WTC11 (cell line): ENCODE data around the gene PMIS2. TPM values are rescaled to one million over a fixed set of nuclear protein-coding genes. Genes with fewer than 3 reads are reported as not detected.

ENCODE experiments used
- ATAC-seq: fragments of 200-7000 bp; cut with Tn5 transposase; 2 replicates; pipeline ENCODE4 v1.10.0; 2021; ENCODE audit warnings: mild to moderate bottlenecking, moderate library complexity
- CTCF ChIA-PET: fragments of 300-600 bp; sonication (Branson Sonifier 250); formaldehyde crosslinking; loops from one replicate; lab custom pipeline; 2021; ENCODE audit warnings: antibody characterized with exemption; lab: Charles Lee
- POLR2A ChIA-PET: fragments of 350-600 bp; sonication (Branson Sonifier 250); formaldehyde crosslinking; loops from one replicate; lab custom pipeline; 2021; ENCODE audit warnings: antibody characterized with exemption; lab: Charles Lee
- DNase-seq: peaks from one replicate; pipeline ENCODE4 v3.0.0; 2021; ENCODE audit warnings: low spot score
- H3K27ac Mint-ChIP-seq: 2 replicates; pipeline ENCODE4 v1.8.0; 2021; ENCODE audit warnings: mixed read lengths
- H3K27me3 Mint-ChIP-seq: 2 replicates; pipeline ENCODE4 v1.8.0; 2021; ENCODE audit warnings: low read depth, mild to moderate bottlenecking, moderate library complexity, mixed read lengths
- H3K36me3 Mint-ChIP-seq: 2 replicates; pipeline ENCODE4 v1.8.0; 2021; ENCODE audit warnings: mixed read lengths
- H3K4me1 Mint-ChIP-seq: 2 replicates; pipeline ENCODE4 v1.8.0; 2022; ENCODE audit warnings: mixed read lengths
- H3K4me3 Mint-ChIP-seq: 2 replicates; pipeline ENCODE4 v1.8.0; 2021; ENCODE audit warnings: mild to moderate bottlenecking, moderate library complexity, mixed read lengths
- H3K9me3 Mint-ChIP-seq: 2 replicates; pipeline ENCODE4 v1.8.0; 2021; ENCODE audit warnings: mixed read lengths
- ATF1 ChIP-seq: sonication (generic); formaldehyde crosslinking; IDR thresholded peaks from 2 replicates; pipeline ENCODE4 v1.8.1; 2023; ENCODE audit warnings: mild to moderate bottlenecking, moderate library complexity, missing genetic modification reagents
- EMX1 ChIP-seq: fragments of 250-450 bp; sonication (Bioruptor Pico); IDR thresholded peaks from 2 replicates; pipeline ENCODE4 v1.8.0; 2021; ENCODE audit warnings: mild to moderate bottlenecking
- ETV6 ChIP-seq: sonication (generic); formaldehyde crosslinking; IDR thresholded peaks from 2 replicates; pipeline ENCODE4 v1.8.1; 2022; ENCODE audit warnings: mild to moderate bottlenecking, missing genetic modification reagents
- FOXK1 ChIP-seq: sonication (generic); formaldehyde crosslinking; IDR thresholded peaks from 2 replicates; pipeline ENCODE4 v1.8.0; 2022; ENCODE audit warnings: mild to moderate bottlenecking, moderate library complexity, missing genetic modification reagents
- GABPB1 ChIP-seq: sonication (generic); formaldehyde crosslinking; IDR thresholded peaks from 2 replicates; pipeline ENCODE4 v1.8.1; 2023; ENCODE audit warnings: mild to moderate bottlenecking, missing genetic modification reagents
- IRF2 ChIP-seq: sonication (generic); formaldehyde crosslinking; IDR thresholded peaks from 2 replicates; pipeline ENCODE4 v1.8.0; 2022; ENCODE audit warnings: low read depth, missing genetic modification reagents, borderline replicate concordance
- MXD4 ChIP-seq: fragments of 250-450 bp; sonication (Bioruptor Pico); IDR thresholded peaks from 2 replicates; pipeline ENCODE4 v1.8.0; 2021; ENCODE audit warnings: mild to moderate bottlenecking, moderate library complexity, borderline replicate concordance
- PRRX2 ChIP-seq: fragments of 250-450 bp; sonication (Bioruptor Pico); IDR thresholded peaks from 2 replicates; pipeline ENCODE4 v1.8.0; 2021; ENCODE audit warnings: mild to moderate bottlenecking
- RELA ChIP-seq: sonication (generic); formaldehyde crosslinking; IDR thresholded peaks from 2 replicates; pipeline ENCODE4 v1.8.1; 2022; ENCODE audit warnings: missing genetic modification reagents, mild to moderate bottlenecking, borderline replicate concordance
- SMAD4 ChIP-seq: sonication (generic); formaldehyde crosslinking; IDR thresholded peaks from 2 replicates; pipeline ENCODE4 v1.8.0; 2022; ENCODE audit warnings: mild to moderate bottlenecking, missing genetic modification reagents
- SP1 ChIP-seq: sonication (generic); formaldehyde crosslinking; conservative IDR thresholded peaks from 2 replicates; pipeline ENCODE4 v1.8.1; 2022; ENCODE audit warnings: missing genetic modification reagents
- ZNF416 ChIP-seq: fragments of 250-450 bp; sonication (Bioruptor Pico); IDR thresholded peaks from 2 replicates; pipeline ENCODE4 v1.9.0; 2021; ENCODE audit warnings: mild to moderate bottlenecking, inconsistent platforms
- total RNA-seq: library from RNA; stranded (reverse); gene quantifications from 3 replicates; pipeline ENCODE4 v1.2.3, GENCODE V29; 2021
- TF ChIP-seq, protein P1 (sequence below): sonication (generic); formaldehyde crosslinking; IDR thresholded peaks from 2 replicates; pipeline ENCODE4 v1.8.0; 2022; ENCODE audit warnings: mild to moderate bottlenecking, missing genetic modification reagents
- TF ChIP-seq, protein P2 (sequence below): sonication (generic); formaldehyde crosslinking; IDR thresholded peaks from 2 replicates; pipeline ENCODE4 v1.8.1; 2022; ENCODE audit warnings: missing genetic modification reagents, borderline replicate concordance
- TF ChIP-seq, protein P3 (sequence below): fragments of 250-450 bp; sonication (Bioruptor Pico); IDR thresholded peaks from 2 replicates; pipeline ENCODE4 v1.8.0; 2021; ENCODE audit warnings: mild to moderate bottlenecking
- TF ChIP-seq, protein P4 (sequence below): sonication (generic); formaldehyde crosslinking; IDR thresholded peaks from 2 replicates; pipeline ENCODE4 v1.8.1; 2023; ENCODE audit warnings: mild to moderate bottlenecking, missing genetic modification reagents
- TF ChIP-seq, protein P5 (sequence below): sonication (generic); formaldehyde crosslinking; IDR thresholded peaks from 2 replicates; pipeline ENCODE4 v1.8.1; 2023; ENCODE audit warnings: mild to moderate bottlenecking, missing genetic modification reagents, borderline replicate concordance
- TF ChIP-seq, protein P6 (sequence below): sonication (generic); formaldehyde crosslinking; conservative IDR thresholded peaks from 2 replicates; pipeline ENCODE4 v1.8.1; 2022; ENCODE audit warnings: mild to moderate bottlenecking, missing genetic modification reagents
- TF ChIP-seq, protein P7 (sequence below): sonication (generic); formaldehyde crosslinking; IDR thresholded peaks from 2 replicates; pipeline ENCODE4 v1.8.1; 2022; ENCODE audit warnings: low read depth, mild to moderate bottlenecking, moderate library complexity, missing genetic modification reagents, borderline replicate concordance
- TF ChIP-seq, protein P8 (sequence below): sonication (generic); formaldehyde crosslinking; IDR thresholded peaks from 2 replicates; pipeline ENCODE4 v1.8.0; 2023; ENCODE audit warnings: mild to moderate bottlenecking, missing genetic modification reagents
- TF ChIP-seq, protein P9 (sequence below): sonication (generic); formaldehyde crosslinking; IDR thresholded peaks from 2 replicates; pipeline ENCODE4 v1.8.0; 2022; ENCODE audit warnings: mild to moderate bottlenecking, missing genetic modification reagents

The PMIS2 gene
- total RNA-seq, 1 experiment from 2014 or later, result not detected

DNA sequence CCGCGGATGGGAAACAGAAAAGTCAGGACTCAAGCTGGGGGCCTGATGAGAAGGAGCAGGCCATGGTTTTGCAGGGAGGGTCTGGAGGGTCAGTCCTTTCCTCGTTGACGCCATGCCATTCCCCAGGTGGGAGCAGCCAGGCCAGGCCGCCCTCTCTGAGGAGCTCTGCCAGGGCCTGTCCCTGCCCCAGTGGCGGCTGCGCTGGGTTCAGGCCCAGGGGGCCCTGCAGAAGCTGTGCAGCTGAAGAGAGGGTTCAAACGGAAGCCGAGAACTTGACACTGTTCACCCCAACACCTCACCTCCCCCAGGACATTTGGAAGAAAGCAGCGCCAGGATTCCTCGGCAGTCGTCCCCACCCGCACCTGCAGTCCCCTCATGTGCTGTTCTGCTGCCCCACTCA is 36.8 kb downstream of the PMIS2 start (continued):
- TF ChIP-seq, protein P1, sequence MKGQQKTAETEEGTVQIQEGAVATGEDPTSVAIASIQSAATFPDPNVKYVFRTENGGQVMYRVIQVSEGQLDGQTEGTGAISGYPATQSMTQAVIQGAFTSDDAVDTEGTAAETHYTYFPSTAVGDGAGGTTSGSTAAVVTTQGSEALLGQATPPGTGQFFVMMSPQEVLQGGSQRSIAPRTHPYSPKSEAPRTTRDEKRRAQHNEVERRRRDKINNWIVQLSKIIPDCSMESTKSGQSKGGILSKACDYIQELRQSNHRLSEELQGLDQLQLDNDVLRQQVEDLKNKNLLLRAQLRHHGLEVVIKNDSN (CRISPR knock-in tag), result no peak
- TF ChIP-seq EMX1 (CRISPR knock-in tag) (no peak), ZNF416 (no peak), MXD4 (CRISPR knock-in tag) (no peak), IRF2 (CRISPR knock-in tag) (no peak), ATF1 (no peak)
- TF ChIP-seq, protein P2, sequence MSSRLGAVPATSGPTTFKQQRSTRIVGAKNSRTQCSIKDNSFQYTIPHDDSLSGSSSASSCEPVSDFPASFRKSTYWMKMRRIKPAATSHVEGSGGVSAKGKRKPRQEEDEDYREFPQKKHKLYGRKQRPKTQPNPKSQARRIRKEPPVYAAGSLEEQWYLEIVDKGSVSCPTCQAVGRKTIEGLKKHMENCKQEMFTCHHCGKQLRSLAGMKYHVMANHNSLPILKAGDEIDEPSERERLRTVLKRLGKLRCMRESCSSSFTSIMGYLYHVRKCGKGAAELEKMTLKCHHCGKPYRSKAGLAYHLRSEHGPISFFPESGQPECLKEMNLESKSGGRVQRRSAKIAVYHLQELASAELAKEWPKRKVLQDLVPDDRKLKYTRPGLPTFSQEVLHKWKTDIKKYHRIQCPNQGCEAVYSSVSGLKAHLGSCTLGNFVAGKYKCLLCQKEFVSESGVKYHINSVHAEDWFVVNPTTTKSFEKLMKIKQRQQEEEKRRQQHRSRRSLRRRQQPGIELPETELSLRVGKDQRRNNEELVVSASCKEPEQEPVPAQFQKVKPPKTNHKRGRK (CRISPR knock-in tag), result no peak
- TF ChIP-seq, all 79 proteins: peak for 0

DNA sequence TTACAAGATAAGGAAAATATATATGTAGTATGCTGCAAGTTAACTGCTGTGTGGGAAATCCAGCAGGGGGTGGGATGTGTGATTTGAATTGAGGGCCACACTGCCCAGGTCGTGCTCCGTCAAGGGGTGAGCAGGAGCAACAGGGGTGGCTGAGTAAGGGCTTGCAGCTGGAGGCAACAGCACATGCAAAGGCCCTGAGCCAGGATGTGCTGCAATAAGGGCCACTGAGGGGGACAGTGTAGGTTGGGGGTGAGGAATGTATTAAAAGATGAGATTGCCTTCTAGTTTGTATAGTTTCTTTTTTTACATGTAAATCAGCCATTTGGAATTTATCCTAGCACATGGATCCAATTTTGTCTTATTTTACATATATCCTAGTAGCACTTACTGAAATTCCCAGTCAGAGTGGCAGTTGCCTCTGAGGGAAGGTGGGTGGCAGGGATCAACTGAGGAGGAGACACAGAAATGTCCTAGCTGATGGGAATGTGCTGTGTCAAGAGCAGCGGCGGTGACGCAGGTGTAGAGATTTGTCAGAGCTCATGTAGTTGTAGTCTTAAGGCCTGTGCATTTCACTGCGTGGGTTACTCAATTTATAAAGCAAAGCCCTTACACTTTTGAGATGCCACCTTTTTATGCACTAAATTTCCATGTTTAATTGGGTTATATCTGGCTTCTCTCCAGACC is 37.5 kb downstream of the PMIS2 start:
- H3K27me3 Mint-ChIP-seq, result no peaks in the 10 kb centered on the region
- H3K4me3 Mint-ChIP-seq, result no peak overlapping the region
- ChIA-PET CTCF (interaction anchor here (0.6 to 1.2 kb wide), 3 partner anchors 11 to 489 kb away, joined by 3 to 4 read pairs (median 3); partner anchors contain the start of genes HAUS5 and LGI4), POLR2A (no interaction called here)
- DNase-seq (no peak), ATAC-seq (no peak)
- H3K27ac Mint-ChIP-seq, result no peak overlapping the region
- no peaks in the 10 kb centered on the region; the same call in 1 of the 2 replicates for H3K36me3 Mint-ChIP-seq
- peaks cover 5% of the 10 kb centered on the region for H3K4me1 Mint-ChIP-seq
- H3K9me3 Mint-ChIP-seq, result no peaks in the 10 kb centered on the region
- TF ChIP-seq MXD4 (CRISPR knock-in tag) (no peak), ATF1 (no peak), RELA (CRISPR knock-in tag) (no peak), GABPB1 (CRISPR knock-in tag) (no peak), SMAD4 (no peak), SP1 (no peak), ETV6 (CRISPR knock-in tag) (no peak), FOXK1 (CRISPR knock-in tag) (no peak), PRRX2 (CRISPR knock-in tag) (no peak)
- TF ChIP-seq, protein P3, sequence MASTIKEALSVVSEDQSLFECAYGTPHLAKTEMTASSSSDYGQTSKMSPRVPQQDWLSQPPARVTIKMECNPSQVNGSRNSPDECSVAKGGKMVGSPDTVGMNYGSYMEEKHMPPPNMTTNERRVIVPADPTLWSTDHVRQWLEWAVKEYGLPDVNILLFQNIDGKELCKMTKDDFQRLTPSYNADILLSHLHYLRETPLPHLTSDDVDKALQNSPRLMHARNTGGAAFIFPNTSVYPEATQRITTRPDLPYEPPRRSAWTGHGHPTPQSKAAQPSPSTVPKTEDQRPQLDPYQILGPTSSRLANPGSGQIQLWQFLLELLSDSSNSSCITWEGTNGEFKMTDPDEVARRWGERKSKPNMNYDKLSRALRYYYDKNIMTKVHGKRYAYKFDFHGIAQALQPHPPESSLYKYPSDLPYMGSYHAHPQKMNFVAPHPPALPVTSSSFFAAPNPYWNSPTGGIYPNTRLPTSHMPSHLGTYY (CRISPR knock-in tag), result no peak
- TF ChIP-seq, protein P4, sequence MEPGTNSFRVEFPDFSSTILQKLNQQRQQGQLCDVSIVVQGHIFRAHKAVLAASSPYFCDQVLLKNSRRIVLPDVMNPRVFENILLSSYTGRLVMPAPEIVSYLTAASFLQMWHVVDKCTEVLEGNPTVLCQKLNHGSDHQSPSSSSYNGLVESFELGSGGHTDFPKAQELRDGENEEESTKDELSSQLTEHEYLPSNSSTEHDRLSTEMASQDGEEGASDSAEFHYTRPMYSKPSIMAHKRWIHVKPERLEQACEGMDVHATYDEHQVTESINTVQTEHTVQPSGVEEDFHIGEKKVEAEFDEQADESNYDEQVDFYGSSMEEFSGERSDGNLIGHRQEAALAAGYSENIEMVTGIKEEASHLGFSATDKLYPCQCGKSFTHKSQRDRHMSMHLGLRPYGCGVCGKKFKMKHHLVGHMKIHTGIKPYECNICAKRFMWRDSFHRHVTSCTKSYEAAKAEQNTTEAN, result no peak
- TF ChIP-seq, protein P5, sequence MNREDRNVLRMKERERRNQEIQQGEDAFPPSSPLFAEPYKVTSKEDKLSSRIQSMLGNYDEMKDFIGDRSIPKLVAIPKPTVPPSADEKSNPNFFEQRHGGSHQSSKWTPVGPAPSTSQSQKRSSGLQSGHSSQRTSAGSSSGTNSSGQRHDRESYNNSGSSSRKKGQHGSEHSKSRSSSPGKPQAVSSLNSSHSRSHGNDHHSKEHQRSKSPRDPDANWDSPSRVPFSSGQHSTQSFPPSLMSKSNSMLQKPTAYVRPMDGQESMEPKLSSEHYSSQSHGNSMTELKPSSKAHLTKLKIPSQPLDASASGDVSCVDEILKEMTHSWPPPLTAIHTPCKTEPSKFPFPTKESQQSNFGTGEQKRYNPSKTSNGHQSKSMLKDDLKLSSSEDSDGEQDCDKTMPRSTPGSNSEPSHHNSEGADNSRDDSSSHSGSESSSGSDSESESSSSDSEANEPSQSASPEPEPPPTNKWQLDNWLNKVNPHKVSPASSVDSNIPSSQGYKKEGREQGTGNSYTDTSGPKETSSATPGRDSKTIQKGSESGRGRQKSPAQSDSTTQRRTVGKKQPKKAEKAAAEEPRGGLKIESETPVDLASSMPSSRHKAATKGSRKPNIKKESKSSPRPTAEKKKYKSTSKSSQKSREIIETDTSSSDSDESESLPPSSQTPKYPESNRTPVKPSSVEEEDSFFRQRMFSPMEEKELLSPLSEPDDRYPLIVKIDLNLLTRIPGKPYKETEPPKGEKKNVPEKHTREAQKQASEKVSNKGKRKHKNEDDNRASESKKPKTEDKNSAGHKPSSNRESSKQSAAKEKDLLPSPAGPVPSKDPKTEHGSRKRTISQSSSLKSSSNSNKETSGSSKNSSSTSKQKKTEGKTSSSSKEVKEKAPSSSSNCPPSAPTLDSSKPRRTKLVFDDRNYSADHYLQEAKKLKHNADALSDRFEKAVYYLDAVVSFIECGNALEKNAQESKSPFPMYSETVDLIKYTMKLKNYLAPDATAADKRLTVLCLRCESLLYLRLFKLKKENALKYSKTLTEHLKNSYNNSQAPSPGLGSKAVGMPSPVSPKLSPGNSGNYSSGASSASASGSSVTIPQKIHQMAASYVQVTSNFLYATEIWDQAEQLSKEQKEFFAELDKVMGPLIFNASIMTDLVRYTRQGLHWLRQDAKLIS (CRISPR knock-in tag), result no peak
- TF ChIP-seq, protein P6, sequence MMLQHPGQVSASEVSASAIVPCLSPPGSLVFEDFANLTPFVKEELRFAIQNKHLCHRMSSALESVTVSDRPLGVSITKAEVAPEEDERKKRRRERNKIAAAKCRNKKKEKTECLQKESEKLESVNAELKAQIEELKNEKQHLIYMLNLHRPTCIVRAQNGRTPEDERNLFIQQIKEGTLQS, result no peak
- TF ChIP-seq, protein P7, sequence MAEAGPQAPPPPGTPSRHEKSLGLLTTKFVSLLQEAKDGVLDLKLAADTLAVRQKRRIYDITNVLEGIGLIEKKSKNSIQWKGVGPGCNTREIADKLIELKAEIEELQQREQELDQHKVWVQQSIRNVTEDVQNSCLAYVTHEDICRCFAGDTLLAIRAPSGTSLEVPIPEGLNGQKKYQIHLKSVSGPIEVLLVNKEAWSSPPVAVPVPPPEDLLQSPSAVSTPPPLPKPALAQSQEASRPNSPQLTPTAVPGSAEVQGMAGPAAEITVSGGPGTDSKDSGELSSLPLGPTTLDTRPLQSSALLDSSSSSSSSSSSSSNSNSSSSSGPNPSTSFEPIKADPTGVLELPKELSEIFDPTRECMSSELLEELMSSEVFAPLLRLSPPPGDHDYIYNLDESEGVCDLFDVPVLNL, result no peak
- TF ChIP-seq, protein P8, sequence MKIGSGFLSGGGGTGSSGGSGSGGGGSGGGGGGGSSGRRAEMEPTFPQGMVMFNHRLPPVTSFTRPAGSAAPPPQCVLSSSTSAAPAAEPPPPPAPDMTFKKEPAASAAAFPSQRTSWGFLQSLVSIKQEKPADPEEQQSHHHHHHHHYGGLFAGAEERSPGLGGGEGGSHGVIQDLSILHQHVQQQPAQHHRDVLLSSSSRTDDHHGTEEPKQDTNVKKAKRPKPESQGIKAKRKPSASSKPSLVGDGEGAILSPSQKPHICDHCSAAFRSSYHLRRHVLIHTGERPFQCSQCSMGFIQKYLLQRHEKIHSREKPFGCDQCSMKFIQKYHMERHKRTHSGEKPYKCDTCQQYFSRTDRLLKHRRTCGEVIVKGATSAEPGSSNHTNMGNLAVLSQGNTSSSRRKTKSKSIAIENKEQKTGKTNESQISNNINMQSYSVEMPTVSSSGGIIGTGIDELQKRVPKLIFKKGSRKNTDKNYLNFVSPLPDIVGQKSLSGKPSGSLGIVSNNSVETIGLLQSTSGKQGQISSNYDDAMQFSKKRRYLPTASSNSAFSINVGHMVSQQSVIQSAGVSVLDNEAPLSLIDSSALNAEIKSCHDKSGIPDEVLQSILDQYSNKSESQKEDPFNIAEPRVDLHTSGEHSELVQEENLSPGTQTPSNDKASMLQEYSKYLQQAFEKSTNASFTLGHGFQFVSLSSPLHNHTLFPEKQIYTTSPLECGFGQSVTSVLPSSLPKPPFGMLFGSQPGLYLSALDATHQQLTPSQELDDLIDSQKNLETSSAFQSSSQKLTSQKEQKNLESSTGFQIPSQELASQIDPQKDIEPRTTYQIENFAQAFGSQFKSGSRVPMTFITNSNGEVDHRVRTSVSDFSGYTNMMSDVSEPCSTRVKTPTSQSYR (CRISPR knock-in tag), result no peak
- TF ChIP-seq, protein P9, sequence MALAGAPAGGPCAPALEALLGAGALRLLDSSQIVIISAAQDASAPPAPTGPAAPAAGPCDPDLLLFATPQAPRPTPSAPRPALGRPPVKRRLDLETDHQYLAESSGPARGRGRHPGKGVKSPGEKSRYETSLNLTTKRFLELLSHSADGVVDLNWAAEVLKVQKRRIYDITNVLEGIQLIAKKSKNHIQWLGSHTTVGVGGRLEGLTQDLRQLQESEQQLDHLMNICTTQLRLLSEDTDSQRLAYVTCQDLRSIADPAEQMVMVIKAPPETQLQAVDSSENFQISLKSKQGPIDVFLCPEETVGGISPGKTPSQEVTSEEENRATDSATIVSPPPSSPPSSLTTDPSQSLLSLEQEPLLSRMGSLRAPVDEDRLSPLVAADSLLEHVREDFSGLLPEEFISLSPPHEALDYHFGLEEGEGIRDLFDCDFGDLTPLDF, result no peak
